ENCODE results near the gene HTR3B.
"Not testable (repeated sequence)": the region's sequence is repeated elsewhere in the genome, so short reads cannot be mapped to it uniquely, and the experiment has no call there.

The HTR3B gene

GRCh38 chr11:113926273-113927197 is 21.9 kb downstream of the HTR3B start:
- Histone ChIP-seq H3K27me3 (ENCODE audit: control insufficient read depth, insufficient read depth, low read length) (no peaks in the 10 kb centered on the region), H3K9me3 (ENCODE audit: control insufficient read depth, insufficient read depth, low read length) (no peaks in the 10 kb centered on the region), H3K36me3 (ENCODE audit: control insufficient read depth, insufficient read depth, low read length) (no peaks in the 10 kb centered on the region), H3K9ac (ENCODE audit: low read depth, low read length) (no peak overlapping the region), H3K4me1 (ENCODE audit: control insufficient read depth, insufficient read depth, low read length) (no peaks in the 10 kb centered on the region), H3K4me3 (ENCODE audit: low read depth, low read length) (no peak overlapping the region)

GRCh38 chr11:113928311-113928710 is 23.7 kb downstream of the HTR3B start:
- Histone ChIP-seq H3K4me1 (ENCODE audit: control insufficient read depth, insufficient read depth, low read length) (peaks cover 4% of the 10 kb centered on the region), H3K36me3 (ENCODE audit: control insufficient read depth, insufficient read depth, low read length) (no peaks in the 10 kb centered on the region), H3K9ac (ENCODE audit: low read depth, low read length) (no peak overlapping the region), H3K4me3 (ENCODE audit: low read depth, low read length) (no peak overlapping the region), H3K9me3 (ENCODE audit: control insufficient read depth, insufficient read depth, low read length) (no peaks in the 10 kb centered on the region), H3K27me3 (ENCODE audit: control insufficient read depth, insufficient read depth, low read length) (no peaks in the 10 kb centered on the region)

GRCh38 chr11:113932788-113933187 is 28.2 kb downstream of the HTR3B start:
- no peaks in the 10 kb centered on the region for H3K9me3 ChIP-seq (ENCODE audit: control insufficient read depth, insufficient read depth, low read length)

GRCh38 chr11:113934193-113934592 is 29.6 kb downstream of the HTR3B start:
- not testable (repeated sequence) for H3K9ac ChIP-seq (ENCODE audit: low read depth, low read length); H3K9me3 ChIP-seq (ENCODE audit: control insufficient read depth, insufficient read depth, low read length); H3K4me3 ChIP-seq (ENCODE audit: low read depth, low read length); H3K4me1 ChIP-seq (ENCODE audit: control insufficient read depth, insufficient read depth, low read length); H3K27me3 ChIP-seq (ENCODE audit: control insufficient read depth, insufficient read depth, low read length); H3K36me3 ChIP-seq (ENCODE audit: control insufficient read depth, insufficient read depth, low read length)

More at GRCh38 chr11:113932788-113933187, 28.2 kb downstream of the HTR3B start:
- Histone ChIP-seq H3K27me3 (ENCODE audit: control insufficient read depth, insufficient read depth, low read length) (no peaks in the 10 kb centered on the region), H3K9ac (ENCODE audit: low read depth, low read length) (no peak overlapping the region), H3K4me1 (ENCODE audit: control insufficient read depth, insufficient read depth, low read length) (peaks cover 4% of the 10 kb centered on the region), H3K36me3 (ENCODE audit: control insufficient read depth, insufficient read depth, low read length) (no peaks in the 10 kb centered on the region), H3K4me3 (ENCODE audit: low read depth, low read length) (no peak overlapping the region)

GRCh38 chr11:113934761-113935160 is 30.2 kb downstream of the HTR3B start:
- H3K36me3 ChIP-seq (ENCODE audit: control insufficient read depth, insufficient read depth, low read length) = no peaks in the 10 kb centered on the region
- H3K27me3 ChIP-seq (ENCODE audit: control insufficient read depth, insufficient read depth, low read length) = no peaks in the 10 kb centered on the region

GRCh38 chr11:113935858-113936257 is 31.3 kb downstream of the HTR3B start:
- no peak overlapping the region for H3K4me3 ChIP-seq (ENCODE audit: low read depth, low read length)
- no peaks in the 10 kb centered on the region for H3K36me3 ChIP-seq (ENCODE audit: control insufficient read depth, insufficient read depth, low read length)
- peaks cover 4% of the 10 kb centered on the region for H3K4me1 ChIP-seq (ENCODE audit: control insufficient read depth, insufficient read depth, low read length)
- H3K9me3 ChIP-seq (ENCODE audit: control insufficient read depth, insufficient read depth, low read length) = no peaks in the 10 kb centered on the region
- no peaks in the 10 kb centered on the region for H3K27me3 ChIP-seq (ENCODE audit: control insufficient read depth, insufficient read depth, low read length)
- H3K9ac ChIP-seq (ENCODE audit: low read depth, low read length) = no peak overlapping the region

More at GRCh38 chr11:113934761-113935160, 30.2 kb downstream of the HTR3B start:
- H3K9me3 ChIP-seq (ENCODE audit: control insufficient read depth, insufficient read depth, low read length) = no peaks in the 10 kb centered on the region
- H3K4me3 ChIP-seq (ENCODE audit: low read depth, low read length) = no peak overlapping the region
- H3K4me1 ChIP-seq (ENCODE audit: control insufficient read depth, insufficient read depth, low read length) = peaks cover 4% of the 10 kb centered on the region
- H3K9ac ChIP-seq (ENCODE audit: low read depth, low read length) = no peak overlapping the region

- Histone ChIP-seq H3K4me1 (ENCODE audit: control insufficient read depth, insufficient read depth, low read length) (peaks cover 4% of the 10 kb centered on the region), H3K9ac (ENCODE audit: low read depth, low read length) (no peak overlapping the region), H3K9me3 (ENCODE audit: control insufficient read depth, insufficient read depth, low read length) (no peaks in the 10 kb centered on the region), H3K4me3 (ENCODE audit: low read depth, low read length) (no peak overlapping the region), H3K27me3 (ENCODE audit: control insufficient read depth, insufficient read depth, low read length) (no peaks in the 10 kb centered on the region), H3K36me3 (ENCODE audit: control insufficient read depth, insufficient read depth, low read length) (no peaks in the 10 kb centered on the region)
Measured at GRCh38 chr11:113937918-113938317, 33.3 kb downstream of the HTR3B start.

- Histone ChIP-seq H3K36me3 (ENCODE audit: control insufficient read depth, insufficient read depth, low read length) (no peaks in the 10 kb centered on the region), H3K4me1 (ENCODE audit: control insufficient read depth, insufficient read depth, low read length) (no peaks in the 10 kb centered on the region), H3K9me3 (ENCODE audit: control insufficient read depth, insufficient read depth, low read length) (no peaks in the 10 kb centered on the region), H3K27me3 (ENCODE audit: control insufficient read depth, insufficient read depth, low read length) (no peaks in the 10 kb centered on the region), H3K9ac (ENCODE audit: low read depth, low read length) (no peak overlapping the region), H3K4me3 (ENCODE audit: low read depth, low read length) (no peak overlapping the region)
Measured at GRCh38 chr11:113942256-113942655, 37.7 kb downstream of the HTR3B start.

GRCh38 chr11:113946162-113946561 is 41.6 kb downstream of the HTR3B start:
- H3K9me3 ChIP-seq (ENCODE audit: control insufficient read depth, insufficient read depth, low read length); H3K36me3 ChIP-seq (ENCODE audit: control insufficient read depth, insufficient read depth, low read length); H3K9ac ChIP-seq (ENCODE audit: low read depth, low read length); H3K4me3 ChIP-seq (ENCODE audit: low read depth, low read length); H3K27me3 ChIP-seq (ENCODE audit: control insufficient read depth, insufficient read depth, low read length); H3K4me1 ChIP-seq (ENCODE audit: control insufficient read depth, insufficient read depth, low read length): not testable (repeated sequence)

- Histone ChIP-seq H3K4me1 (ENCODE audit: control insufficient read depth, insufficient read depth, low read length) (peaks cover 10% of the 10 kb centered on the region), H3K9me3 (ENCODE audit: control insufficient read depth, insufficient read depth, low read length) (no peaks in the 10 kb centered on the region), H3K36me3 (ENCODE audit: control insufficient read depth, insufficient read depth, low read length) (no peaks in the 10 kb centered on the region), H3K4me3 (ENCODE audit: low read depth, low read length) (no peak overlapping the region), H3K27me3 (ENCODE audit: control insufficient read depth, insufficient read depth, low read length) (no peaks in the 10 kb centered on the region), H3K9ac (ENCODE audit: low read depth, low read length) (no peak overlapping the region)
Measured at GRCh38 chr11:113947994-113948393, 43.4 kb downstream of the HTR3B start.

GRCh38 chr11:113949891-113950290 is 45.3 kb downstream of the HTR3B start:
- H3K9ac ChIP-seq (ENCODE audit: low read depth, low read length) = no peak overlapping the region
- peaks cover 10% of the 10 kb centered on the region for H3K4me1 ChIP-seq (ENCODE audit: control insufficient read depth, insufficient read depth, low read length)
- no peaks in the 10 kb centered on the region for H3K9me3 ChIP-seq (ENCODE audit: control insufficient read depth, insufficient read depth, low read length)
- no peaks in the 10 kb centered on the region for H3K27me3 ChIP-seq (ENCODE audit: control insufficient read depth, insufficient read depth, low read length)
- no peak overlapping the region for H3K4me3 ChIP-seq (ENCODE audit: low read depth, low read length)
- H3K36me3 ChIP-seq (ENCODE audit: control insufficient read depth, insufficient read depth, low read length) = no peaks in the 10 kb centered on the region

- Histone ChIP-seq H3K4me1 (ENCODE audit: control insufficient read depth, insufficient read depth, low read length) (peaks cover 10% of the 10 kb centered on the region), H3K4me3 (ENCODE audit: low read depth, low read length) (no peak overlapping the region), H3K36me3 (ENCODE audit: control insufficient read depth, insufficient read depth, low read length) (no peaks in the 10 kb centered on the region), H3K9ac (ENCODE audit: low read depth, low read length) (no peak overlapping the region), H3K27me3 (ENCODE audit: control insufficient read depth, insufficient read depth, low read length) (no peaks in the 10 kb centered on the region), H3K9me3 (ENCODE audit: control insufficient read depth, insufficient read depth, low read length) (no peaks in the 10 kb centered on the region)
Measured at GRCh38 chr11:113951537-113951936, 46.9 kb downstream of the HTR3B start.

Measured in iPS-15b (cell line).